Liver (tissue), 3 donors: ENCODE data around the gene PTPN20.
"Not testable (repeated sequence)": the region's sequence is repeated elsewhere in the genome, so short reads cannot be mapped to it uniquely, and the experiment has no call there.

Experiments
- EGR1 ChIP-seq, 2 donors: IDR thresholded peaks; 2 replicates each; pipeline ENCODE4 v1.6.1; 2016 to 2018; ENCODE audit warnings: antibody characterized with exemption in 2 of 2, low read depth in 2 of 2
- GABPA ChIP-seq, 2 donors: IDR thresholded peaks in 1 of 2; conservative IDR thresholded peaks in 1 of 2; 2 replicates each; pipeline ENCODE4 v1.6.1; 2016; ENCODE audit warnings: antibody characterized with exemption in 2 of 2, mild to moderate bottlenecking in 1 of 2, moderate library complexity in 1 of 2
- HNF4A ChIP-seq, 2 donors: conservative IDR thresholded peaks; 2 replicates each; pipeline ENCODE4 v1.6.1; 2016; ENCODE audit warnings: antibody characterized with exemption in 2 of 2, mild to moderate bottlenecking in 2 of 2
- JUND ChIP-seq, 2 donors: IDR thresholded peaks; 2 replicates each; pipeline ENCODE4 v1.6.1; 2016; ENCODE audit warnings: antibody characterized with exemption in 2 of 2
- NR2F2 ChIP-seq: IDR thresholded peaks from 2 replicates; pipeline ENCODE4 v1.6.1; 2016; ENCODE audit warnings: antibody characterized with exemption
- RAD21 ChIP-seq, 2 donors: IDR thresholded peaks; 2 replicates each; pipeline ENCODE4 v1.6.1; 2016; ENCODE audit warnings: antibody characterized with exemption in 2 of 2, mild to moderate bottlenecking in 2 of 2
- SP1 ChIP-seq: IDR thresholded peaks from 2 replicates; pipeline ENCODE4 v1.6.1; 2018; ENCODE audit warnings: antibody characterized with exemption, mild to moderate bottlenecking
- TAF1 ChIP-seq: conservative IDR thresholded peaks from 2 replicates; pipeline ENCODE4 v1.6.1; 2016; ENCODE audit warnings: antibody characterized with exemption, mild to moderate bottlenecking
- YY1 ChIP-seq: IDR thresholded peaks from 2 replicates; pipeline ENCODE4 v1.6.1; 2016; ENCODE audit warnings: antibody characterized with exemption, mild to moderate bottlenecking
- TF ChIP-seq, protein P1 (sequence below): fragments of 150-350 bp; IDR thresholded peaks from 2 replicates; pipeline ENCODE4 v1.5.1; 2017; ENCODE audit warnings: improper control_type of control experiment, low read depth, low read length; ENCODE audit not compliant: missing input control
- TF ChIP-seq, protein P2 (sequence below): IDR thresholded peaks from 2 replicates; pipeline ENCODE4 v1.6.1; 2016; ENCODE audit warnings: antibody characterized with exemption
- TF ChIP-seq, protein P3 (sequence below): IDR thresholded peaks from 2 replicates; pipeline ENCODE4 v1.6.1; 2016; ENCODE audit warnings: antibody characterized with exemption, mild to moderate bottlenecking
- TF ChIP-seq, protein P4 (sequence below): IDR thresholded peaks from 2 replicates; pipeline ENCODE4 v1.6.1; 2016; ENCODE audit warnings: antibody characterized with exemption
- donor health status: healthy.
- donor health status: healthy.

DNA sequence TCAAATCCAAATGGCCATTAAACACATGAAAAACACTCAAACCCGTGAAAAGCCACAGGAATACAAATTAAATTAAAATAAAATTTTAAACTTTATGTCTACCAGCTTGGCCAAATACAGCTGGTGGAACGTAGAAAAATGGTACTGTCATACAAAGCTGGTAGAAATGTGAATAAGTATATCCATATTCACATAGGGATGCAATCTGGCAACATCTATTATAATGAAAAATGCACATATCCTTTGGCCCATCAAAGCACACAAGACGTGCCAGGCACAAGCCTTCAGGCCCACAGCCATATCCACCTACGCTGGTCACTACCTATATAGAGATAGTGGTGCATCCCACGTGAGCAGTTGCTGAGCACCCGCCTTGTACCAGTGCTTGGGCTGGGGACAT, 35.9 kb upstream of the PTPN20 start:
- not testable (repeated sequence) for TF ChIP-seq RAD21 (IDR thresholded peaks at IDR 0.05); HNF4A (conservative IDR thresholded peaks at IDR 0.05); SP1; GABPA (IDR thresholded peaks at IDR 0.05 in 1 of 2, conservative IDR thresholded peaks at IDR 0.05 in 1 of 2); TAF1; YY1; JUND (IDR thresholded peaks at IDR 0.05); EGR1 (IDR thresholded peaks at IDR 0.05; ENCODE audit: low read depth in 2 of 2); NR2F2
- TF ChIP-seq, protein P1, sequence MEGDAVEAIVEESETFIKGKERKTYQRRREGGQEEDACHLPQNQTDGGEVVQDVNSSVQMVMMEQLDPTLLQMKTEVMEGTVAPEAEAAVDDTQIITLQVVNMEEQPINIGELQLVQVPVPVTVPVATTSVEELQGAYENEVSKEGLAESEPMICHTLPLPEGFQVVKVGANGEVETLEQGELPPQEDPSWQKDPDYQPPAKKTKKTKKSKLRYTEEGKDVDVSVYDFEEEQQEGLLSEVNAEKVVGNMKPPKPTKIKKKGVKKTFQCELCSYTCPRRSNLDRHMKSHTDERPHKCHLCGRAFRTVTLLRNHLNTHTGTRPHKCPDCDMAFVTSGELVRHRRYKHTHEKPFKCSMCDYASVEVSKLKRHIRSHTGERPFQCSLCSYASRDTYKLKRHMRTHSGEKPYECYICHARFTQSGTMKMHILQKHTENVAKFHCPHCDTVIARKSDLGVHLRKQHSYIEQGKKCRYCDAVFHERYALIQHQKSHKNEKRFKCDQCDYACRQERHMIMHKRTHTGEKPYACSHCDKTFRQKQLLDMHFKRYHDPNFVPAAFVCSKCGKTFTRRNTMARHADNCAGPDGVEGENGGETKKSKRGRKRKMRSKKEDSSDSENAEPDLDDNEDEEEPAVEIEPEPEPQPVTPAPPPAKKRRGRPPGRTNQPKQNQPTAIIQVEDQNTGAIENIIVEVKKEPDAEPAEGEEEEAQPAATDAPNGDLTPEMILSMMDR, result not testable (repeated sequence)
- TF ChIP-seq, protein P2, sequence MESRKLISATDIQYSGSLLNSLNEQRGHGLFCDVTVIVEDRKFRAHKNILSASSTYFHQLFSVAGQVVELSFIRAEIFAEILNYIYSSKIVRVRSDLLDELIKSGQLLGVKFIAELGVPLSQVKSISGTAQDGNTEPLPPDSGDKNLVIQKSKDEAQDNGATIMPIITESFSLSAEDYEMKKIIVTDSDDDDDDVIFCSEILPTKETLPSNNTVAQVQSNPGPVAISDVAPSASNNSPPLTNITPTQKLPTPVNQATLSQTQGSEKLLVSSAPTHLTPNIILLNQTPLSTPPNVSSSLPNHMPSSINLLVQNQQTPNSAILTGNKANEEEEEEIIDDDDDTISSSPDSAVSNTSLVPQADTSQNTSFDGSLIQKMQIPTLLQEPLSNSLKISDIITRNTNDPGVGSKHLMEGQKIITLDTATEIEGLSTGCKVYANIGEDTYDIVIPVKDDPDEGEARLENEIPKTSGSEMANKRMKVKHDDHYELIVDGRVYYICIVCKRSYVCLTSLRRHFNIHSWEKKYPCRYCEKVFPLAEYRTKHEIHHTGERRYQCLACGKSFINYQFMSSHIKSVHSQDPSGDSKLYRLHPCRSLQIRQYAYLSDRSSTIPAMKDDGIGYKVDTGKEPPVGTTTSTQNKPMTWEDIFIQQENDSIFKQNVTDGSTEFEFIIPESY, result not testable (repeated sequence)
- TF ChIP-seq, protein P3, sequence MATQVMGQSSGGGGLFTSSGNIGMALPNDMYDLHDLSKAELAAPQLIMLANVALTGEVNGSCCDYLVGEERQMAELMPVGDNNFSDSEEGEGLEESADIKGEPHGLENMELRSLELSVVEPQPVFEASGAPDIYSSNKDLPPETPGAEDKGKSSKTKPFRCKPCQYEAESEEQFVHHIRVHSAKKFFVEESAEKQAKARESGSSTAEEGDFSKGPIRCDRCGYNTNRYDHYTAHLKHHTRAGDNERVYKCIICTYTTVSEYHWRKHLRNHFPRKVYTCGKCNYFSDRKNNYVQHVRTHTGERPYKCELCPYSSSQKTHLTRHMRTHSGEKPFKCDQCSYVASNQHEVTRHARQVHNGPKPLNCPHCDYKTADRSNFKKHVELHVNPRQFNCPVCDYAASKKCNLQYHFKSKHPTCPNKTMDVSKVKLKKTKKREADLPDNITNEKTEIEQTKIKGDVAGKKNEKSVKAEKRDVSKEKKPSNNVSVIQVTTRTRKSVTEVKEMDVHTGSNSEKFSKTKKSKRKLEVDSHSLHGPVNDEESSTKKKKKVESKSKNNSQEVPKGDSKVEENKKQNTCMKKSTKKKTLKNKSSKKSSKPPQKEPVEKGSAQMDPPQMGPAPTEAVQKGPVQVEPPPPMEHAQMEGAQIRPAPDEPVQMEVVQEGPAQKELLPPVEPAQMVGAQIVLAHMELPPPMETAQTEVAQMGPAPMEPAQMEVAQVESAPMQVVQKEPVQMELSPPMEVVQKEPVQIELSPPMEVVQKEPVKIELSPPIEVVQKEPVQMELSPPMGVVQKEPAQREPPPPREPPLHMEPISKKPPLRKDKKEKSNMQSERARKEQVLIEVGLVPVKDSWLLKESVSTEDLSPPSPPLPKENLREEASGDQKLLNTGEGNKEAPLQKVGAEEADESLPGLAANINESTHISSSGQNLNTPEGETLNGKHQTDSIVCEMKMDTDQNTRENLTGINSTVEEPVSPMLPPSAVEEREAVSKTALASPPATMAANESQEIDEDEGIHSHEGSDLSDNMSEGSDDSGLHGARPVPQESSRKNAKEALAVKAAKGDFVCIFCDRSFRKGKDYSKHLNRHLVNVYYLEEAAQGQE, result not testable (repeated sequence)
- TF ChIP-seq, protein P4, sequence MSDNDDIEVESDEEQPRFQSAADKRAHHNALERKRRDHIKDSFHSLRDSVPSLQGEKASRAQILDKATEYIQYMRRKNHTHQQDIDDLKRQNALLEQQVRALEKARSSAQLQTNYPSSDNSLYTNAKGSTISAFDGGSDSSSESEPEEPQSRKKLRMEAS, result not testable (repeated sequence)
